ENCODE measurements around the gene NDUFS7. TPM values are rescaled to one million over a fixed set of nuclear protein-coding genes. Genes with fewer than 3 reads are reported as not detected.

The NDUFS7 gene
- total and polyA plus RNA-seq, 10 of the 15 experiments (the other 5 are each of a cell fraction or from before 2014, with no cell fraction given) = 5.1 to 282 (median 92.9) TPM

- in situ Hi-C loops (cut with MboI) = no loop called here
- 95% methylated on average over 35 of the region's 35 CpGs for WGBS (ENCODE audit: insufficient coverage, insufficient replicate concordance, low lambda C conversion rate, missing lambda C conversion rate)
- FAIRE-seq (no peak), DNase-seq (ENCODE audit: low read depth, low spot score) (no peak), ATAC-seq (no peak)
- H3K79me2 ChIP-seq (ENCODE audit: control insufficient read depth, insufficient read depth, low read length) = no peaks in the 10 kb centered on the region
- no peak overlapping the region for H3K4me2 ChIP-seq (ENCODE audit: control insufficient read depth, insufficient read depth)
- CTCF ChIA-PET = interaction anchor here (0.6 kb wide), 1 partner anchor 88 kb away, joined by 3 read pairs; no protein-coding TSS in a partner anchor
- SMC1A ChIA-PET (ENCODE audit: uncharacterized antibody, unreplicated experiment) = interaction anchor here (0.8 kb wide), 1 partner anchor 87 kb away, joined by 4 read pairs; no protein-coding TSS in a partner anchor
- H3K9ac ChIP-seq (ENCODE audit: control insufficient read depth, insufficient read depth, low read length) = no peak overlapping the region
- POLR2A ChIA-PET = interaction anchor here (1.5 kb wide), 1 partner anchor 10 kb away, joined by 3 read pairs; no protein-coding TSS in a partner anchor
- peaks cover 4% of the 10 kb centered on the region in 2 experiments; a peak in 2 of 4 replicates for H3K36me3 ChIP-seq (ENCODE audit: control insufficient read depth in 2 of 2, insufficient read depth in 2 of 2, low read length in 1 of 2)
- no peak overlapping the region for H3K4me3 ChIP-seq
- H4K20me1 ChIP-seq (ENCODE audit: control insufficient read depth, insufficient read depth) = no peaks in the 10 kb centered on the region
- no peaks in the 10 kb centered on the region for H3K9me3 ChIP-seq (replicated peaks; ENCODE audit: control insufficient read depth, insufficient read depth, low read length)
- peaks cover 19% of the 10 kb centered on the region for H3K4me1 ChIP-seq (ENCODE audit: control insufficient read depth, insufficient read depth, low read length)
- RAD21 ChIA-PET (ENCODE audit: unreplicated experiment) = no interaction called here
- BruUV-seq (replicated peaks) = no TSS peak
- H2AFZ ChIP-seq (ENCODE audit: control insufficient read depth, low read depth, low read length) = no peak overlapping the region
- no peak overlapping the region for H3K27ac ChIP-seq (ENCODE audit: control insufficient read depth, insufficient read depth)
- intact Hi-C loops (cut with micrococcal nuclease; ENCODE audit: unreplicated experiment) = no loop called here
- no peaks in the 10 kb centered on the region for H3K27me3 ChIP-seq (replicated peaks in 1 of 2; ENCODE audit: control insufficient read depth in 2 of 2, insufficient read depth in 2 of 2, low read length in 1 of 2)
- TF ChIP-seq E4F1 (IDR thresholded peaks at IDR 0.05; ENCODE audit: borderline replicate concordance, partially characterized antibody) = no peak
- TF ChIP-seq PRDM15 (CRISPR knock-in tag; IDR thresholded peaks at IDR 0.05) = no peak
- TF ChIP-seq PKNOX1 (IDR thresholded peaks at IDR 0.05) = no peak
- no peak for TF ChIP-seq POLR2AphosphoS5 (IDR thresholded peaks at IDR 0.05; ENCODE audit: low read length)
- no peak for TF ChIP-seq NKRF (conservative IDR thresholded peaks at IDR 0.05)
- TF ChIP-seq SMC3 (IDR thresholded peaks at IDR 0.05; ENCODE audit: borderline replicate concordance, low read length) = no peak
- TF ChIP-seq SPI1 (IDR thresholded peaks at IDR 0.05; ENCODE audit: borderline replicate concordance, insufficient read depth, low read depth, low read length) = no peak
- no peak for TF ChIP-seq HCFC1 (IDR thresholded peaks at IDR 0.05; ENCODE audit: low read length)
Measured at GRCh38 chr19:1366899-1367870, 16.5 kb upstream of the NDUFS7 start.

Data from GM12878 (cell line).